KOPT-K1 (cell line): ENCODE data around the gene CCDC107.
"Not testable (repeated sequence)": the region's sequence is repeated elsewhere in the genome, so short reads cannot be mapped to it uniquely, and the experiment has no call there.

Experiments used
- H3K27ac ChIP-seq: fragments of 200-600 bp; sonication (generic); 2 replicates; pipeline ENCODE4 v1.5.1; 2016; ENCODE audit warnings: antibody characterized with exemption, mild to moderate bottlenecking, low read depth, low read length; ENCODE audit not compliant: poor library complexity, severe bottlenecking
- H3K36me3 ChIP-seq: fragments of 200-600 bp; sonication (generic); 2 replicates; pipeline ENCODE4 v1.5.1; 2017; ENCODE audit warnings: antibody characterized with exemption, mild to moderate bottlenecking, low read length, moderate library complexity; ENCODE audit not compliant: insufficient read depth
- H3K9me3 ChIP-seq: fragments of 200-600 bp; sonication (generic); 2 replicates; pipeline ENCODE4 v1.5.1; 2017; ENCODE audit warnings: antibody characterized with exemption, low read length, mild to moderate bottlenecking; ENCODE audit not compliant: insufficient read depth, poor library complexity, severe bottlenecking

The CCDC107 gene

GRCh38 chr9:35658137-35658967, at the start of gene CCDC107:
TSS of gene CCDC107 (plus strand) at chr9:35658292. CDS start at chr9:35658380, 88 bp downstream.
- peaks cover 11% of the 10 kb centered on the region; the same call in 1 of the 2 replicates for H3K36me3 ChIP-seq
- peak within 1 kb of the TSS; percentile 69 for H3K27ac ChIP-seq
- H3K9me3 ChIP-seq = no peaks in the 10 kb centered on the region

- no peaks in the 10 kb centered on the region for H3K9me3 ChIP-seq
- H3K27ac ChIP-seq = no peak overlapping the region
- peaks cover 35% of the 10 kb centered on the region; the same call in 1 of the 2 replicates for H3K36me3 ChIP-seq
Measured at GRCh38 chr9:35609001-35609819, 48.9 kb upstream of the CCDC107 start.

DNA sequence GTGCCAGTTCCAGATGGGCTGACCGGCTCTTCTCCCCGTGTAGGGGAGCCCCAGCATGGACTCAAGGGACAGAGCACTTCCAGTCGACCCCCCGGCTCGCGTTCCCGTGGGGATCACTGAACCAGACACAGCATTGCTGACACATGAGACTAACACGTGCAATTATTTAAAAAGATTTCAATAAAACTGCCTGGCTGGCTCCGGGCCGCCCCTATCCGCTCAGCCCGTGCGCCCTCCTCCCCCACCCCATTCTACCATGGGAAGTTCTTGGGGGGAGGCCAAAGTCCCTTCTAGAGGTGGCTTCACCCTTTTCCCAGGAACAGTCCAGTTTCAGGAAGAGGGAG, 48.3 kb upstream of the CCDC107 start:
- H3K9me3 ChIP-seq = no peaks in the 10 kb centered on the region
- H3K36me3 ChIP-seq = peaks cover 35% of the 10 kb centered on the region; the same call in 1 of the 2 replicates
- no peak overlapping the region for H3K27ac ChIP-seq

DNA sequence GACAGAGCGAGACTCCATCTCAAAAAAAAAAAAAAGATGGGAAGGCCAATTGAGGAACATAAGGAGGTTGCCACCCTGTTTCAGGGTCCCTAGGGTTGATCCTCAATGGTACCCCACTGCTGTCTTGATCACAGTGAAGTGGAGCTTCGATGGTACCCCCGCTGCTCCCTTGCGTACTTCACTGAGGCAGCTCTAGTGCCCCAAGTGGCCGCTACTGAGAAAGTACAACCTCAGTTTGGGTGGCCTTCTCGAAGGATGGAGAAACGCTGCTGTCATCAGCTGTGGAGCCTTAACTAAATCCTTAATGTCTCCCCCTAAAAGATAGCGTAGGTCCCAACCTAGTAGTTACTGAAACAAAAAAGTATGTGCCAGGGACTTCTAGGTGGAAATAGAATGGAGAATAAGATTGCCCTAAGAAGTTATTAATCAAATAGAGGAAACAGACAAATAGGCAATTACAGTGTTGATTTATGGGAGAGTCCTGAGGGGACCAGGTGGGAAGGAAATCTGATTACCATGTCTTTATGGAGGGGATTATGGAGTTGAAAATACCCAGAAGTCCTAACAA, 46.8 kb upstream of the CCDC107 start:
- Histone ChIP-seq H3K9me3 (no peaks in the 10 kb centered on the region), H3K27ac (no peak overlapping the region), H3K36me3 (peaks cover 35% of the 10 kb centered on the region; the same call in 1 of the 2 replicates)

GRCh38 chr9:35612066-35612465, 46.0 kb upstream of the CCDC107 start:
- not testable (repeated sequence) for H3K27ac ChIP-seq, H3K9me3 ChIP-seq
- H3K36me3 ChIP-seq = peaks cover 35% of the 10 kb centered on the region; the same call in 1 of the 2 replicates

DNA sequence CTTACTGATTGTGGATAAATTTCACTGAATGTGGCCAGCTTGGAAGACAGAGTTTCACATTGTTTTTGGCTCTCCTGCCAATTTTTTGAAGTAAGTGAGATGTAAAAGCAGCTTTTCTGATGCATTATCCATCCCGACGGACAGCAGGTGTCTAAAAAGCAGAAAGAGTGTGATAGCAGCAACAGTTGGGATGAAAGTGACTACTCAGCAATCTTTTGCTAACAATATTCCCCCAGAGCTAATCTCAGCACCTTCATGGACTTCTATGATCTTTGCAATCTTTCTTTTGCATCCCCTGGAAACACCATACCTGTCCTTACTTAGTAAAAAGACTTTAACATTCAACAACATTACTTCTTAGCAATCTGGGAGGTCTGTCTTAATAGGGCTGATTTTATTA, 45.2 kb upstream of the CCDC107 start:
- peaks cover 27% of the 10 kb centered on the region; the same call in 1 of the 2 replicates for H3K36me3 ChIP-seq
- H3K27ac ChIP-seq = no peak overlapping the region
- H3K9me3 ChIP-seq = no peaks in the 10 kb centered on the region

- H3K36me3 ChIP-seq = no peaks in the 10 kb centered on the region
- H3K9me3 ChIP-seq = no peaks in the 10 kb centered on the region
- H3K27ac ChIP-seq = no peak overlapping the region
Measured at GRCh38 chr9:35615981-35616680, 42.0 kb upstream of the CCDC107 start.

DNA sequence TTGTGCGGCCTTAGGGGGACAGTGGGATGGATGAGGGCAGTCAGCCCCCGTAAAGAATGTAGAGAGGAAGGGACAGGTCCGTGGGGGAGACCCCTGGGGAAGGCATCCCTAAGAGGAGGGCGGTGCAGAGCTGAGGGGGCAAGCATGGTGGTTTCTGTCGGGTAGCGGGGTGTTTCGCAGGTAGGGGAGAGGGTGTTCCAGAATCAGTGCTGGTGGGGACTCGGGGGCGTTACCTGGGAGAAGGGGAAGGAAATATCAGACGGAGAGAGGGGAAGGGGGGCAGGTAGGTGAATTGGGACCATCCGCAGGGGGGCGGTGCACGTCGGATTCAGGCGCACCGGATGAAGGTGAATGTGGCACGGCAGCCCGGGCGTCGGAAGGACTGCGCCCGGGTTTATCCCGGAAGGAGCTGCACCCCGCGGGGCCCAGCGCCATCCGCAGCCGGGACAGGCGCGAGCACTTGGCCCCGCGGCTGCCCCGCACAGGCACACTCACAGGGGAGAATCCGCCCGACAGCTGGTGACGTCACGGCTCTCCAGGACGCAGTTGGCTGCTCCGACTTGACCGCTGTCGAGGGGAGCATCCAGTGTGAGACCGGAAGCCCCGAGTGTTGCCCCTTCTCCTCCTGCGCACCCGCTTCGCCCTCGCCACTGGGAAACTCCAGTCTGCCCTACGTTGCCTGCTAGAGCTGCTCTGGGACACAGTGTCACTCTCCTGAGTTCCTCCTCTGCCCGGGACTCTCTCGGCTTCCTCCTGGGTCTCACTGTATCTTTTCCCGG, 41.2 kb upstream of the CCDC107 start:
- Histone ChIP-seq H3K27ac (no peak overlapping the region), H3K9me3 (no peaks in the 10 kb centered on the region), H3K36me3 (no peaks in the 10 kb centered on the region)

- H3K27ac ChIP-seq = no peak overlapping the region
- no peaks in the 10 kb centered on the region for H3K9me3 ChIP-seq
- H3K36me3 ChIP-seq = no peaks in the 10 kb centered on the region
Measured at GRCh38 chr9:35617548-35617947, 40.5 kb upstream of the CCDC107 start.

DNA sequence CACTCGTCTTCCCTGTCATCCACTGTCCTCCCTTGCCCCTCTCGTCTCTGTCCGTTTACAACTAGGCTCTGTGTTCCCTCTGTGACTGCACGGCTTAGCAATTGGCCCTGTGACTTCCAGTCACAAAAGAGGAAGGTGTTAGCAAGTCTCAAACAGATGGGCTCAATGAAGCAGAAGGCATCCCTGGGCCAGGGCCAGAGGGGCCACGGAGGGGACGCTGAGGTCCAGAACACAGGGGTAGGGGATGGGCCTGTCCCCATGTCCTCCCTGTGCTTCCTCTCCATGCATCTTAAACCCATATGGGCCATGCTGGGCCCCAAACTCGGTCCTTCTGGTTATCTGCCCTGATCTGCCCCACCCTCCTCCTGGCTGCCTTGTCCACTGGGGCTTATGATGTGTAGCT, 39.8 kb upstream of the CCDC107 start, which contains the start of gene CD72:
CD72 (minus strand) TSS at position 89 of the 403 bp plus-strand sequence. CDS start 110 bp downstream, outside the sequence.
- Histone ChIP-seq H3K27ac (peak within 1 kb of the TSS; percentile 66), H3K9me3 (no peaks in the 10 kb centered on the region), H3K36me3 (no peaks in the 10 kb centered on the region)

- H3K36me3 ChIP-seq = no peaks in the 10 kb centered on the region
- peak overlapping the region; percentile 66 for H3K27ac ChIP-seq
- H3K9me3 ChIP-seq = no peaks in the 10 kb centered on the region
Measured at GRCh38 chr9:35618854-35619799, 39.0 kb upstream of the CCDC107 start.

- Histone ChIP-seq H3K27ac (peak overlapping the region; percentile 66), H3K9me3 (no peaks in the 10 kb centered on the region), H3K36me3 (no peaks in the 10 kb centered on the region)
Measured at GRCh38 chr9:35619800-35620158, 38.3 kb upstream of the CCDC107 start.

GRCh38 chr9:35627575-35627974, 30.5 kb upstream of the CCDC107 start:
- no peaks in the 10 kb centered on the region for H3K9me3 ChIP-seq
- no peak overlapping the region for H3K27ac ChIP-seq
- H3K36me3 ChIP-seq = no peaks in the 10 kb centered on the region
